Measurements from ENCODE around the gene PMP22.

- TF ChIP-seq POLR2AphosphoS5 (IDR thresholded peaks at IDR 0.05; ENCODE audit: low read depth, low read length): no peak
- no peak for TF ChIP-seq TAF1 (IDR thresholded peaks at IDR 0.05; ENCODE audit: borderline replicate concordance, insufficient read depth, low read length)
- no peak for TF ChIP-seq REST (IDR thresholded peaks at IDR 0.05; ENCODE audit: insufficient read depth in 1 of 2, low read depth in 2 of 2, low read length in 2 of 2)
These were observed 13.3 kb upstream of the PMP22 start for GRCh38 chr17:15278380-15278779.

All from PFSK-1 (cell line).